GM23338 (cell line): Measurements from ENCODE around the gene JAK3. TPM values are rescaled to one million over a fixed set of nuclear protein-coding genes. Genes with fewer than 3 reads are reported as not detected.

Experiments used
- ATAC-seq: fragments of 200-7000 bp; cut with Tn5 transposase; 3 replicates; pipeline ENCODE4 v1.9.1; 2020
- DNase-seq: peaks from one replicate; pipeline ENCODE4 v3.0.0-alpha.2; 2015; ENCODE audit warnings: low spot score
- H2AFZ ChIP-seq: fragments of 200-600 bp; sonication (generic); 2 replicates; pipeline ENCODE4 v1.8.0; 2016; ENCODE audit warnings: antibody characterized with exemption, mild to moderate bottlenecking, moderate library complexity
- H3F3A ChIP-seq: fragments of 200-600 bp; sonication (generic); replicated peaks from 2 replicates; pipeline ENCODE4 v1.8.0; 2017; ENCODE audit warnings: antibody characterized with exemption, mixed run types, low read depth
- H3K27ac ChIP-seq: fragments of 200-600 bp; sonication (generic); 2 replicates; pipeline ENCODE4 v1.6.1; 2016; ENCODE audit warnings: low read depth
- H3K27me3 ChIP-seq: fragments of 200-600 bp; sonication (generic); 2 replicates; pipeline ENCODE4 v1.8.0; 2016; ENCODE audit warnings: mild to moderate bottlenecking, mixed run types, moderate library complexity; ENCODE audit not compliant: insufficient read depth
- H3K36me3 ChIP-seq: fragments of 200-600 bp; sonication (generic); 2 replicates; pipeline ENCODE4 v1.8.0; 2016; ENCODE audit warnings: mild to moderate bottlenecking; ENCODE audit not compliant: insufficient read depth
- H3K4me1 ChIP-seq: fragments of 200-600 bp; sonication (generic); 2 replicates; pipeline ENCODE4 v1.8.0; 2016; ENCODE audit warnings: mild to moderate bottlenecking, moderate library complexity; ENCODE audit not compliant: insufficient read depth
- H3K4me2 ChIP-seq: fragments of 200-600 bp; sonication (generic); 2 replicates; pipeline ENCODE4 v1.7.1; 2017; ENCODE audit warnings: mixed run types
- H3K4me3 ChIP-seq: fragments of 200-600 bp; sonication (generic); 2 replicates; pipeline ENCODE4 v1.6.1; 2016; ENCODE audit warnings: mixed run types
- H3K79me2 ChIP-seq: fragments of 200-600 bp; sonication (generic); replicated peaks from 2 replicates; pipeline ENCODE4 v1.8.0; 2017; ENCODE audit warnings: mild to moderate bottlenecking; ENCODE audit not compliant: insufficient read depth
- H3K9me2 ChIP-seq: fragments of 200-600 bp; sonication (generic); 2 replicates; pipeline ENCODE4 v1.8.0; 2017; ENCODE audit not compliant: insufficient read depth
- H4K20me1 ChIP-seq: fragments of 200-600 bp; sonication (generic); replicated peaks from 2 replicates; pipeline ENCODE4 v1.8.0; 2017; ENCODE audit warnings: mild to moderate bottlenecking; ENCODE audit not compliant: insufficient read depth
- H3K27ac Mint-ChIP-seq: 2 replicates; pipeline ENCODE4 v1.8.0; 2020; ENCODE audit warnings: inconsistent platforms, mild to moderate bottlenecking, moderate library complexity, mixed read lengths
- H3K27me3 Mint-ChIP-seq: 3 replicates; pipeline ENCODE4 v1.8.0; 2022; ENCODE audit warnings: low read depth, mild to moderate bottlenecking, moderate library complexity, mixed read lengths, inconsistent platforms; ENCODE audit not compliant: insufficient read depth, poor library complexity
- H3K36me3 Mint-ChIP-seq: 3 replicates; pipeline ENCODE4 v1.8.0; 2021; ENCODE audit warnings: low read depth, mild to moderate bottlenecking, inconsistent platforms, moderate library complexity, mixed read lengths
- H3K4me1 Mint-ChIP-seq: 3 replicates; pipeline ENCODE4 v1.8.0; 2020; ENCODE audit warnings: mild to moderate bottlenecking, inconsistent platforms, mixed read lengths
- H3K4me3 Mint-ChIP-seq: 3 replicates; pipeline ENCODE4 v1.8.0; 2021; ENCODE audit warnings: moderate library complexity, mild to moderate bottlenecking, inconsistent platforms, mixed read lengths
- H3K9me3 Mint-ChIP-seq: 3 replicates; pipeline ENCODE4 v1.8.0; 2020; ENCODE audit warnings: moderate library complexity, mild to moderate bottlenecking, inconsistent platforms, mixed read lengths
- CREB1 ChIP-seq: fragments of 250-450 bp; sonication (Bioruptor Pico); IDR thresholded peaks from 2 replicates; pipeline ENCODE4 v1.5.0; 2020; ENCODE audit warnings: low read depth, mild to moderate bottlenecking, moderate library complexity
- CTCF ChIP-seq, 2 experiments: fragments of 200-600 bp in 1 of 2; sonication (generic) in 1 of 2; conservative IDR thresholded peaks; 2 replicates each; pipeline versions ENCODE4 v1.5.1 to v1.6.1; 2016 to 2017; ENCODE audit warnings: antibody characterized with exemption in 2 of 2, low read depth in 2 of 2, mild to moderate bottlenecking in 2 of 2, moderate library complexity in 1 of 2
- ETS1 ChIP-seq: IDR thresholded peaks from 2 replicates; pipeline ENCODE4 v1.6.1; 2016; ENCODE audit warnings: antibody characterized with exemption
- EZH2 ChIP-seq: fragments of 200-600 bp; sonication (generic); IDR thresholded peaks from one replicate; pipeline ENCODE4 v1.8.0; 2017; ENCODE audit warnings: antibody characterized with exemption, mild to moderate bottlenecking, low read depth; ENCODE audit not compliant: unreplicated experiment
- EZH2phosphoT487 ChIP-seq: fragments of 200-600 bp; sonication (generic); IDR thresholded peaks from one replicate; pipeline ENCODE4 v1.8.1; 2018; ENCODE audit warnings: antibody characterized with exemption; ENCODE audit not compliant: unreplicated experiment
- JUNB ChIP-seq: IDR thresholded peaks from one replicate; pipeline ENCODE4 v1.6.1; 2016; ENCODE audit warnings: antibody characterized with exemption; ENCODE audit not compliant: unreplicated experiment
- NANOG ChIP-seq: IDR thresholded peaks from 2 replicates; pipeline ENCODE4 v1.6.1; 2016; ENCODE audit warnings: antibody characterized with exemption, borderline replicate concordance
- POLR2AphosphoS5 ChIP-seq: IDR thresholded peaks from 2 replicates; pipeline ENCODE4 v1.6.1; 2016; ENCODE audit warnings: antibody characterized with exemption, low read depth
- REST ChIP-seq: IDR thresholded peaks from one replicate; pipeline ENCODE4 v1.6.1; 2018; ENCODE audit warnings: antibody characterized with exemption; ENCODE audit not compliant: unreplicated experiment
- STAT1 ChIP-seq: IDR thresholded peaks from one replicate; pipeline ENCODE4 v1.6.1; 2016; ENCODE audit warnings: antibody characterized with exemption; ENCODE audit not compliant: unreplicated experiment
- ZNF114 ChIP-seq: fragments of 250-450 bp; sonication (Bioruptor Pico); IDR thresholded peaks from 2 replicates; pipeline ENCODE4 v1.5.0; 2020; ENCODE audit warnings: mild to moderate bottlenecking, moderate library complexity
- ZNF331 ChIP-seq: fragments of 250-450 bp; sonication (Bioruptor Pico); IDR thresholded peaks from 2 replicates; pipeline ENCODE4 v1.5.0; 2020; ENCODE audit warnings: low read depth, mild to moderate bottlenecking, moderate library complexity
- ZNF462 ChIP-seq: fragments of 250-450 bp; sonication (Bioruptor Pico); IDR thresholded peaks from 2 replicates; pipeline ENCODE4 v1.5.0; 2020; ENCODE audit warnings: mild to moderate bottlenecking, moderate library complexity
- polyA plus RNA-seq: library from polyadenylated mRNA; unstranded; fragments of >200 nt; fragmentation: Nextera tagmentation; extraction: Ambion mirVana; gene quantifications from 2 replicates; pipeline ENCODE4 v1.2.1, GENCODE V29; 2016
- total RNA-seq: library from RNA; depleted of rRNA; stranded (reverse); fragments of >200 nt; shearing (Covaris generic); gene quantifications from 2 replicates; pipeline ENCODE4 v1.2.3, GENCODE V29; 2014

The JAK3 gene
- total and polyA plus RNA-seq, 2 experiments from 2014 or later, result 2.9 to 5.4 TPM

GRCh38 chr19:17796838-17797423, 50.9 kb downstream of the JAK3 start:
- no peaks in the 10 kb centered on the region for H3K36me3 ChIP-seq
- no peak overlapping the region for H3K4me2 ChIP-seq
- DNase-seq (no peak), ATAC-seq (no peak)
- Mint-ChIP-seq H3K27me3 (peaks cover 18% of the 10 kb centered on the region), H3K36me3 (no peaks in the 10 kb centered on the region), H3K4me3 (no peak overlapping the region), H3K9me3 (no peaks in the 10 kb centered on the region), H3K27ac (no peak overlapping the region), H3K4me1 (peaks cover 5% of the 10 kb centered on the region; the same call in 1 of the 3 replicates)
- TF ChIP-seq STAT1, result no peak
- TF ChIP-seq ZNF331 (CRISPR knock-in tag), result no peak
- TF ChIP-seq ZNF114 (CRISPR knock-in tag), result no peak
- TF ChIP-seq NANOG, result no peak
- TF ChIP-seq ETS1, result no peak
- no peak for TF ChIP-seq ZNF462 (CRISPR knock-in tag)
- no peak for TF ChIP-seq CREB1 (CRISPR knock-in tag)
- no peak for TF ChIP-seq CTCF (conservative IDR thresholded peaks at IDR 0.05; ENCODE audit: low read depth in 2 of 2)
- no peak for TF ChIP-seq POLR2AphosphoS5
- TF ChIP-seq EZH2, result no peak
- TF ChIP-seq EZH2phosphoT487, result no peak
- no peak for TF ChIP-seq JUNB
- TF ChIP-seq REST, result no peak
- no peaks in the 10 kb centered on the region for H4K20me1 ChIP-seq
- peaks cover 8% of the 10 kb centered on the region; the same call in 1 of the 2 replicates for H3F3A ChIP-seq
- no peaks in the 10 kb centered on the region for H3K9me2 ChIP-seq
- H2AFZ ChIP-seq, result no peak overlapping the region
- H3K4me3 ChIP-seq, result no peak overlapping the region
- no peaks in the 10 kb centered on the region; the same call in 1 of the 2 replicates for H3K4me1 ChIP-seq
- H3K27ac ChIP-seq, result no peak overlapping the region
- H3K27me3 ChIP-seq, result peaks cover 17% of the 10 kb centered on the region
- no peaks in the 10 kb centered on the region for H3K79me2 ChIP-seq
